Globus pallidus (tissue), 1 donor: ENCODE data around the gene CTCF.

Experiments
- DNase-seq: peaks from one replicate; pipeline ENCODE4 v3.0.0-alpha.2; 2015; ENCODE audit warnings: low spot score

The CTCF gene

GRCh38 chr16:67548265-67549126 lies 13.8 kb upstream of the CTCF start:
- no peak for DNase-seq

DNA sequence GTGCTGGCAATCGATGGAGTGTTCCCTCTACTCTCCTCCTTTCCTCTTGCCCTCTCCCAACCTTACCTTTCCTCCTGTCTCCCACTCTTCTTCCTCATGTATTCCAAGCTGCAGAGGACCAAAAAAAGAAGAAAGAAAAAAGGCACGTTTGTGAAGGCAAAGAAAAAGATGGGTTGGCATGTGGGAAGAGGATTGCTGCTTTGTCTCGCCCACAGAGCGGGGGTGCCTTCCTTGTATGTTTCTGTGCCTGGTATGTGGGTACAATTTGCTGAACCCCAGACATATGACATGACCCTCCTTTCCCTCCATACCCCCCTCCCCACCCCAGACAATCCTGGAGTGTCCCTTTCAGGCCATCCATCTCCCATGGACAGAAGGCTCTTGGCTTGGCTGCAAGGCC lies 13.1 kb upstream of the CTCF start:
- DNase-seq, result no peak

GRCh38 chr16:67549936-67550335 lies 12.4 kb upstream of the CTCF start:
- DNase-seq, result no peak

- no peak for DNase-seq
Observed at GRCh38 chr16:67551091-67551490, 11.2 kb upstream of the CTCF start.

GRCh38 chr16:67551972-67552371 lies 10.4 kb upstream of the CTCF start:
- no peak for DNase-seq

GRCh38 chr16:67552476-67552875 lies 9.8 kb upstream of the CTCF start:
- no peak for DNase-seq

DNA sequence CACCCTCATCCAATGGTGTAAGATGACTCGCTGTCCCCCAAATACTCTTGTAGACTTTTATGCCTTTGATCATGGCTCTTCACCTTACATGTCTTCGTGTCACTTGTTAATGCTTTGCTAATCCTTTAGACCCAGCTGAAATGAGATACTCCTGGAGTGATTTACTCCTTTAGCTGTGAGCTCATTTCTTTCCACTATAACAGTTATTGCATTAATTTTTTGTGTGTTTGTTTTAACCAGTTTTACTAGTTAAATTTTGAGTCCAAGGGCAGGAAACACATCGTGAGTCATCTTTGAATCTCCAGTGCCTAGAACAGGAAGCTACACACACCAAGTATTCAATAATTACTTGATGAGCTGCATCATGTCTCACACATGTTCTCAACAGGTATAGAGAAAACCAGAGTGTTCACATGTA lies 6.5 kb upstream of the CTCF start:
- DNase-seq, result no peak

DNA sequence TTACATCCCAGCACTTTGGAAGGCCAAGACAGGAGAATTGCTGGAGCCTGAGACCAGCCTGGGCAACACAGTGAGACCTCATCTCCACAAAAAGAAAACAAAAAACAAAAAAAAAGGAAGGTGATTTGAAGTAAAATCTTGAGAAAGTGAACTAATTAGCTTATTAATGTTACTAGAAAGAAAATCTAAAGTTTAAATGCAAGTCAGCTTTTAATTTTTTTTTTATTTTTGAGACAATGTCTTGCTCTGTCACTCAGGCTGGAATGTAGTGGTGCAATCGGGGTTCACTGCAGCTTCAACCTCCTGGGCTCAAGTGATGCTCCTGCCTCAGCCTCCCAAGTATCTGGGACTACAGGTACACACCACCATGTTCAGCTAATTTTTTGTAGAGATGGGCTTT lies 3.5 kb upstream of the CTCF start:
- no peak for DNase-seq

DNA sequence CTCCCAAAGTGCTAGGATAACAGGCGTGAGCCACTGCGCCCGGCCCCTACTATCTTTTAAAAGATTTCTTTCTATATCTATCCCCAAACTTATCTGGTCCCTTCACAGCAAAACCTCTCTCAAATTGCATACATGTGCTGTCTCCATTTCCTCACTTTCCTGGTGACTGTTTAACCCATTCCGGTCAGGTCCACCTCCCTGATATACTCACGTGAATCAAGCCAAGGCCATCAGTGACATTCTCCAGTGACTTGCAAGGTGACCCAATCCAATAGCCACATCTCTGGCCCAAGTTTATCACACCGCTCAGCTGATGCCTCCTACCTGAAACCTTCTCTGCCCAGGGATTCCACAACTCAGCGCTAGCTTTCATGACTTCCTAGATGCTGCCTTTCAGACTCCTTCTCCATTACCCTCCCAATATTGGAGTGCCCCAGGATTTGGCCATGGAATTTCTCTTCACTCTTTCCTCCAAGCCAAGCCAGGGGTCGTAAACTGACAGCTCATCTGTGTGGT lies 1.4 kb upstream of the CTCF start:
- no peak for DNase-seq

- DNase-seq, result no peak
Observed at GRCh38 chr16:67561501-67561823, 864 bp upstream of the CTCF start.

DNA sequence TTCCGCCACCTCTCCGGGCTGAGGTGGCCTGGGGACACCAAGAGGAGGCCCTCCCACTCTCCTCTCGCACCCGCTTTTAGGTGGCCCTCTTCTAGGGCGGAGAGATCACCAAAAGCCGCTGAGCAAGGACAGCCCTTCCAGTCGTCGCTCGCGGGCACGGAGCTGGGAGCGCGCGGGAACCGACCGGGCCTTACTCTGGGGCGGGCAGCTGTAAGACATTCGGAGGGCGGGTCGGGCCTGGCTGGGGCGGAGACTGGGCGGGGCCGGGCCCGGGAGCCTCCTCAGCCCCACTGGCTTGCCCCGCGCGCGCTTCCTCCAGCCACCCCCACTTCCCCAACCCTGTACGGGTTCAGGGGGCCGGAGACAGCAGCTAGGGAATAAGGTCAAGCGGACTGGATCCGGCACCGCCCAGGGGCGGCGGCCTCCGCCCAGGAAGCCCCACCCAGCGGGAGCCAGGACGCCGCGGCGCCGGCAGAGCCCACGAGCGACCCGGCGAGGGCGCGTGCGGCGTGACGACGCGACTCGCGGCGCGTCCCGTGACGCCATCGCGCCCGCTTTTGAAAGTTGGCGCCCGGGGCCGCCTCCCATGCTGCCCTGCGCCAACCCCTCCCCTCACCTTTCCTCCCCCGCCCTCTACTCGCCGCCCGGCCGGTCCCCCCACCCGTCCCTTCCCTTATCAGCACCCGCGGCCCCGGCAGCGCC lies 351 bp upstream of the CTCF start:
- peak; percentile 95 for DNase-seq

- DNase-seq, result peak; percentile 58
Observed at GRCh38 chr16:67562918-67563707, 787 bp downstream of the CTCF start.

GRCh38 chr16:67563708-67564468 lies 1.6 kb downstream of the CTCF start:
- DNase-seq, result peak; percentile 21

- no peak for DNase-seq
Observed at GRCh38 chr16:67565470-67566100, 3.3 kb downstream of the CTCF start.

- DNase-seq, result no peak
Observed at GRCh38 chr16:67571464-67571863, 9.1 kb downstream of the CTCF start.

DNA sequence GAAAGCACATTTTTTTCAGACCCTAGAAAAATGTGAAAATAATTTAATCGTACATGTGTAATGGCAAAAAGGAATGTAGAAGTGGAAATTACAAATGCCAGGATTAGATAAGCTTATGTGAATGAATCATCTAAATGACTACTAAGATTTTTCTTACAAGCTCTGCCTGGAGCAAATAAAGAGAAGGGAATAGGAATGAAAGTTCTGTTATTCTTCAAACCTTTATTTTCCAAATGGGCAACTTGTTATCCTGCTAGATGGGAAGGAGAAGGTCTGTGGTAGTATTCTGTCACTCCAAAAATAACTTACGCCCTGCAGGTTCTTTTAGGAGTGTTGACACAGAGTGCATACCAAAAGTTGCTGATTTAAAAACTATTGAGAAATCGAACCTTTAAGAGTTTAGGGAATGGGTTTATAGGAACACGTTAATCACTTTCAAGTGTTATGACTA lies 9.7 kb downstream of the CTCF start:
- DNase-seq, result no peak

- no peak for DNase-seq
Observed at GRCh38 chr16:67579686-67580085, 17.4 kb downstream of the CTCF start.

GRCh38 chr16:67580202-67580601 lies 17.9 kb downstream of the CTCF start:
- no peak for DNase-seq

GRCh38 chr16:67593288-67593687 lies 31.0 kb downstream of the CTCF start:
- no peak for DNase-seq

GRCh38 chr16:67593701-67594100 lies 31.4 kb downstream of the CTCF start:
- no peak for DNase-seq

GRCh38 chr16:67594256-67594915 lies 32.1 kb downstream of the CTCF start:
- DNase-seq, result no peak
